KOPT-K1 (cell line): ENCODE data around the gene PLCD3.

Source experiments
- H3K27ac ChIP-seq: fragments of 200-600 bp; sonication (generic); 2 replicates; pipeline ENCODE4 v1.5.1; 2016; ENCODE audit warnings: antibody characterized with exemption, mild to moderate bottlenecking, low read depth, low read length; ENCODE audit not compliant: poor library complexity, severe bottlenecking
- H3K36me3 ChIP-seq: fragments of 200-600 bp; sonication (generic); 2 replicates; pipeline ENCODE4 v1.5.1; 2017; ENCODE audit warnings: antibody characterized with exemption, mild to moderate bottlenecking, low read length, moderate library complexity; ENCODE audit not compliant: insufficient read depth
- H3K9me3 ChIP-seq: fragments of 200-600 bp; sonication (generic); 2 replicates; pipeline ENCODE4 v1.5.1; 2017; ENCODE audit warnings: antibody characterized with exemption, low read length, mild to moderate bottlenecking; ENCODE audit not compliant: insufficient read depth, poor library complexity, severe bottlenecking

The PLCD3 gene

DNA sequence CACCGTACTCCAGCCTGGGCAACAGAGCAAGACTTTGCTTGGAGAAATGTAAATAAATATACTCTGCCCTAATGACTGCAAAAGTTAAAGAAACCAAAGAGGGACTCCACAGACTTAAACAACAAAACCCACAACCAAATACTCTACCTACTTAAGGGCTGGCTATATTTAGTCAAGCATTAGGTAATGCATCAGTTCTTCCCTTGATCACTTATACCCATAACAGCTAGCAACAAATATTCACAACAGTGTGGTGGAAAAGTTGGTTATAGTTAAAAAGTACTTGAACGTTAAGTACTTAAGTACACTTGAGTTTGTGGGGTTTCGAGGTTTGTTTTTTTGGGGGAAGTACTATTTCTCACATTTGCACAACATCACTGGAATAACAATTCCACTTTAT, 23.9 kb upstream of the PLCD3 start:
- Histone ChIP-seq H3K36me3 (peaks cover 9% of the 10 kb centered on the region; the same call in 1 of the 2 replicates), H3K27ac (no peak overlapping the region), H3K9me3 (no peaks in the 10 kb centered on the region)

DNA sequence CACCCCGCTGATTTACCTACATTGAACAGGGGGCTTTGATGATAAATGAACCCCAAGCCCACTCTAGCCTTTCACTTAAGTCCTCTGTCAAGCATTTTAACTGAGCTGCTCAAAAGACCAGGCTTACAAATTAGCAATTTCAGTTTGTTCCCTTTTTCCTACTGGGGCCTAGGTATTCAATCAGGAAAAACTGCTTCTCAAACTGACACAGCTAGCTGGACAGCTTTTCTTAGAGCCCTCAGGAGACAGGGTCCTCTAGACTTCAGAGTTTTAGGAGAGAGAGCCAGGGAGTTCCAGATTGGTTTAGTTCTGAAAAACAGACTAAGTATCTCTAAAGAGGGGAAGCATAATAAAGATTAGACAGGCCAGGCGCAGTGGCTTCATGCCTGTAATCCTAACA, 23.2 kb upstream of the PLCD3 start:
- Histone ChIP-seq H3K27ac (no peak overlapping the region), H3K9me3 (no peaks in the 10 kb centered on the region), H3K36me3 (peaks cover 11% of the 10 kb centered on the region; the same call in 1 of the 2 replicates)

DNA sequence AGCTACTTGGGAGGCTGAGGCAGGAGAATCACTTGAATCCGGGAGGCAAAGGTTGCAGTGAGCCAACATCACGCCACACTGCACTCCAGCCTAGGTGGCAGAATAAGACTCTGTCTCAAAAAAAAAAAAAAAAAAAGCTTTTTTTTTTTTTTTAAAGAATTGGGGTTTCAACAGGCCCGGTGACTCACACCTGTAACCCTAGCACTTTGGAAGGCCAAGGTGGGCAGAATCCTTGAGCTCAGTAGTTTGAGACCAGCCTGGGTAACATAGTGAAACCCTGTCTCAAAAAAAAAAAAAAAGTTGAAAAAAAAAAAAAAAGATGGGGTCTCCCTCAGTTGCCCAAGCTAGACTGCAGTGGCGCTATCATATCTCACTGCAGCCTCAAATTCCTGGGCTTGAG, 22.7 kb upstream of the PLCD3 start:
- Histone ChIP-seq H3K27ac (no peak overlapping the region), H3K9me3 (no peaks in the 10 kb centered on the region), H3K36me3 (peaks cover 11% of the 10 kb centered on the region; the same call in 1 of the 2 replicates)

DNA sequence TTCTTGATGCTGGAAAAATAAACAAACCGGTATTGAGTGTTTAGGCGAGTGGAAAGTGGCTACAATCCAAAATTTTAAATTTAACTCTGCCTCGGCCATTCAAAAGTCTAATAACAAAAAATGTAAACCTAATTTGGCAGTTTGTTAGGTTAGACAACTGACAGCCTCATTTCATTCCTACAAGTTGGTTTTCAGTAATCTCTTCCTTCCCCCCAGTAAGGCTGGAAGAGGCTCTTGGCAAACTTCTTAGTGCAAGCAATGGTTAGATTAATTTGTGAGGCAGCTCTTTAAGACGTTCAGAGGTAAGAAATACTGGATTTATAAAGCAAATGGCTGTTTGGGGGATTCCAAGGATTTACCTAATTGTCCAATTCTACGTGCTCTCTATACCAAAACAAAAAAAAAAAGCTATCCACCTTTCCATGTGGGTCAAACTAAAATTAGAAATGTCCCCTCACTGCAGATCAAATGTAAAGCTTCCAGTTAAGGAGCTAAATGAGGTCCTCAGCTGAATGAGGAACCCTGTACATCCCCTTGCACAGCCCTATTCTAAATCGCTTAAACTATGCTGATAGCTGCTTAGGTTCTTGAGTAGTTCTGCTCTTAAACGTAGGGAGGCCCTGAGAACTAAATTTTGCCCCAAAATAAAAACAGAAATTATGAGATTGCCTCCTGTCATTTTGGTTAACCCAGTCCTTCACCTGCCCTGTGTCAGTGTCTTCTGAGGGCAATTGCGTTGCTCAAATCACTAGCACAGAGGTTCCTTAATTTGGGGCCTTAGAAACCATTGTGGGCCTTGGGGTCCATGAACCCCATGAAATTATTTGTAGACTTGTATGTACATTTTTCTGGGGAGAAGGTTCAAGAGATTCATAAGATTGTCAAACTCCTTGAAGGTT, 18.8 kb upstream of the PLCD3 start:
- Histone ChIP-seq H3K9me3 (no peaks in the 10 kb centered on the region), H3K27ac (no peak overlapping the region), H3K36me3 (peaks cover 6% of the 10 kb centered on the region; the same call in 1 of the 2 replicates)

DNA sequence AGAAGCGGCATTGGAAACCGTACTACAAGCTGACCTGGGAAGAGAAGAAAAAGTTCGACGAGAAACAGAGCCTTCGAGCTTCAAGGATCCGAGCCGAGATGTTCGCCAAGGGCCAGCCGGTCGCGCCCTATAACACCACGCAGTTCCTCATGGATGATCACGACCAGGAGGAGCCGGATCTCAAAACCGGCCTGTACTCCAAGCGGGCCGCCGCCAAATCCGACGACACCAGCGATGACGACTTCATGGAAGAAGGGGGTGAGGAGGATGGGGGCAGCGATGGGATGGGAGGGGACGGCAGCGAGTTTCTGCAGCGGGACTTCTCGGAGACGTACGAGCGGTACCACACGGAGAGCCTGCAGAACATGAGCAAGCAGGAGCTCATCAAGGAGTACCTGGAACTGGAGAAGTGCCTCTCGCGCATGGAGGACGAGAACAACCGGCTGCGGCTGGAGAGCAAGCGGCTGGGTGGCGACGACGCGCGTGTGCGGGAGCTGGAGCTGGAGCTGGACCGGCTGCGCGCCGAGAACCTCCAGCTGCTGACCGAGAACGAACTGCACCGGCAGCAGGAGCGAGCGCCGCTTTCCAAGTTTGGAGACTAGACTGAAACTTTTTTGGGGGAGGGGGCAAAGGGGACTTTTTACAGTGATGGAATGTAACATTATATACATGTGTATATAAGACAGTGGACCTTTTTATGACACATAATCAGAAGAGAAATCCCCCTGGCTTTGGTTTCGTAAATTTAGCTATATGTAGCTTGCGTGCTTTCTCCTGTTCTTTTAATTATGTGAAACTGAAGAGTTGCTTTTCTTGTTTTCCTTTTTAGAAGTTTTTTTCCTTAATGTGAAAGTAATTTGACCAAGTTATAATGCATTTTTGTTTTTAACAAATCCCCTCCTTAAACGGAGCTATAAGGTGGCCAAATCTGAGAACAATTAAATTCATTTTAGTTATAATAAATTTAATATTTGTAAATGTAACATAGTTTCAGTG, 17.7 kb upstream of the PLCD3 start:
- Histone ChIP-seq H3K27ac (peak overlapping the region; percentile 67), H3K9me3 (no peaks in the 10 kb centered on the region), H3K36me3 (peaks cover 6% of the 10 kb centered on the region; the same call in 1 of the 2 replicates)

DNA sequence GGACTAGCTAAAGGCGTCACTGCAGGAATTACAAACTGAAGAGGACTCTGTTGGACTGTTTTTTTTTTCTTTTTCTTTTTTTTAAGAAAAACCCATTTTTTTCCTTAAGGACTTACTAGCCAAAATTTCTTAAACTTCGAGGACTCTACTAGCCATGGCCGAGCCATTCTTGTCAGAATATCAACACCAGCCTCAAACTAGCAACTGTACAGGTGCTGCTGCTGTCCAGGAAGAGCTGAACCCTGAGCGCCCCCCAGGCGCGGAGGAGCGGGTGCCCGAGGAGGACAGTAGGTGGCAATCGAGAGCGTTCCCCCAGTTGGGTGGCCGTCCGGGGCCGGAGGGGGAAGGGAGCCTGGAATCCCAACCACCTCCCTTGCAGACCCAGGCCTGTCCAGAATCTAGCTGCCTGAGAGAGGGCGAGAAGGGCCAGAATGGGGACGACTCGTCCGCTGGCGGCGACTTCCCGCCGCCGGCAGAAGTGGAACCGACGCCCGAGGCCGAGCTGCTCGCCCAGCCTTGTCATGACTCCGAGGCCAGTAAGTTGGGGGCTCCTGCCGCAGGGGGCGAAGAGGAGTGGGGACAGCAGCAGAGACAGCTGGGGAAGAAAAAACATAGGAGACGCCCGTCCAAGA, 16.8 kb upstream of the PLCD3 start:
- Histone ChIP-seq H3K36me3 (peaks cover 6% of the 10 kb centered on the region; the same call in 1 of the 2 replicates), H3K9me3 (no peaks in the 10 kb centered on the region), H3K27ac (peak overlapping the region; percentile 67)

DNA sequence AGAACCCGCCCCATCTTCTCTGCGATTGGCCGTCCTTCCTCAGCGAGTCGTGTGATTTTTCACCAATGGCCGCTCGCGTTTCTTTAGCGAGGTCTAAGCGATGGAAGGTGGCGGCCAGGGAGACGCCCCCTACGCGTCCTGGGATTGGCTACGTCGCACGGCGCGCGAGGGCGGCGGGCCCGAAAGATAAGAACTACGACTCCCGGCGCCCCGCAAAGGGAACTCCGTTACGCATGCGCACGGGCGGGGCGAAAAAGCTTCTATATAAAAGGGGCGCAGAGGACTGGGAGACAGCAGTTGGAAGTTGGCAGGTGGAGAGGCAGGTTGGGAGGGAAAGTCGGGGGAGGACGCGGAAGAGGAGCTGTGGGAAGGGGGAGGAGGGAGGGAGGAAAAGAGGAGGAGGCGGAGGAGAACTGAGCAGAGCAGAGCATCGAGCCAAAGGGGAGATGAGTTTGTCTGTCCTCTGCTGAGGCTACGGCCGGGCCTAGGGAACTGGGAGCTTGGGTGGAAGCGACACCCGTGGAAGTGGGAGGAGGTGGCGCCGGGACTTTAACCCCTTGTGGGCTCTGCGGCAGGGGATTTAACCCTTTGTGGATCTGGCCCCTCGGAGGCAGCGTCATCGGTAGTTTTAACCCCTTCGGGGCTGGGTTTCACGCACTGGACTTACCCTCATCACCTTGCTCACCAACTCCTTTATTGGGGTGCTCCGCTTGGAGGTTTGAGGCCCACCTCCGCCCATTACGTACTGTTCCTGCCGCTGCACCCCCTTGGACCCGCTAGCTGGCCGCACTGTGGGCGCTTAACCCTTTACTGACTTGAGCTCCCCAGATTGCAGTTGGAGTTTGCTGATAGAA, 16.1 kb upstream of the PLCD3 start, which contains the start of gene HEXIM1:
HEXIM1 (plus strand) TSS at position 293 of the 854 bp plus-strand sequence. CDS start 716 bp downstream, outside the sequence.
- no peaks in the 10 kb centered on the region for H3K9me3 ChIP-seq
- peaks cover 6% of the 10 kb centered on the region; the same call in 1 of the 2 replicates for H3K36me3 ChIP-seq
- H3K27ac ChIP-seq: peak within 1 kb of the TSS; percentile 85

DNA sequence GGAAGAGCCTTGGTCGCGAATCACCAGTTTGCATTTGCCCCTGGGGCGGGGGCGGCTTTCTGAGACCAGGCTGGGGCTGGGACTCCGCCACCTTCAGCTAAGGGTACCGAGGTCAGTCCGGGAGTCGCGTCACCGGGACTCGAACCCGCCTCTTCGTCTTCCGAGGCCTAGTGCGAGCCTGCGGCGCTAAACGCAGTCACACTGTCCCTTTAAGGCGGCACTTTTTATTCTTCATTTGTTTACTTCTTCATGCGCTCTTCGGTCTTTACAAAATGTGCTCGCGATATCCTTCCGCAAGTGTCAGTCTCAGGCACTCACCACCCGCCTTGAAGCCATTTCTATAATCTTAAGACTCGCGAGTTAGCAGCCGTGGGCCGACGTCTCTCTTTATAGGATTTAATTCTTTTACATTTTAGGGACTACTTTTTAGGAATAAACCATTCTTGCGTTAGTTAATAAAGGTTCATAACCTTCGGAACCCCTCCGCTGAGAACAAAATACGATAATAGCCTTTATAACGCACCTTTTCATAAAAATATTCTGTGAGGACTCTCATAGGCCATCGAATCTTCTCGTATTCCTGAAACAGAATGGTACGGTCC, 15.4 kb upstream of the PLCD3 start:
- H3K27ac ChIP-seq: peak overlapping the region; percentile 85
- H3K9me3 ChIP-seq: no peaks in the 10 kb centered on the region
- H3K36me3 ChIP-seq: peaks cover 6% of the 10 kb centered on the region; the same call in 1 of the 2 replicates

DNA sequence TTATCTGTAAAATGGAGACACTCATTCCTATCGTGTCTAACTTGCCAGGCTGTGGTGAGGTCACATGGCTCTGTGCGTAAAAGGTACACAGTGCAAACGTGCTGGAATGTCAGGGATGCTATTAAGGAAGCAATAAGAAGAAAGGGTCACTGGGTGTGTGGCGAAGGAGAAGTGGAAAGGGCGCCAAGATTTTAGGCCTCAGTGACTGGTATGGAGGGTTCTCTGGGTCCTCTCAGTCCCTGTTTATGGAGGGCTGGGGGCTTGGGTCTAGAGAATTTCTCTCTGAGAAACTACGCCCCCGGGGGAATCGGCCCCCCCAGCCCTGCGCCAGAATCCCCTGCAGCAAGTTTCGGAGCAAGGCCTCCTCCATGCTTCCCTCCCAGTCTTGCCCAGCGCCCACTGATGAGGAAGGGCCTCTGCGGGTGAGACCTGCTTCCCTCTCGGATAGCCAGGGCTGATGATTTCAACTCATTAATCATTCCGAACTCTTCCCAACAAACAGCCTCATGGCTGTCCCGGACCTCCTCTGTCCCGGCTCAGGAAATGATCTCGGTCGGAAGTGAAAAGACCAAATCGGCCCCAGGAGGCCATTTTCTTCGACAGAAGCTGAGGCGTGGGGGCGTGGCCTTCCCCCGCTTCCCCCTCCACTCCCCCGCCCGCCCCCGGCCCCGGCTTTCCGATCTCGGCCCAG, 14.7 kb upstream of the PLCD3 start:
- peaks cover 6% of the 10 kb centered on the region; the same call in 1 of the 2 replicates for H3K36me3 ChIP-seq
- H3K9me3 ChIP-seq: no peaks in the 10 kb centered on the region
- H3K27ac ChIP-seq: peak overlapping the region; percentile 85

DNA sequence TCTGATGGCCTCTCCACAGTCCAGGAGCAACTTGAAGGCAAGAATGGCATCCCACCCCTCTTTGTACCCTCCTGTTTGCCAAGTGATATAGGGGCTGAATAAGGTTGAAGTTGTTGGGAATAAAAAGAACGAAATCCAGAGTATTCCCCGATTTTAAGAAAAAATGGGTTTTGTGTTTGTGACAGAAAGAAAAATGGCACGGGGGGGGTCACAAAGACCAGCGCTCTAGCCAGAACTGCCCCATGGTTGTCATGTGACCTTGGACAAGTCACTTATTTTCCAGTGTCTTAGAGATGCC, 14.2 kb upstream of the PLCD3 start:
- Histone ChIP-seq H3K27ac (peak overlapping the region; percentile 85), H3K9me3 (no peaks in the 10 kb centered on the region)

DNA sequence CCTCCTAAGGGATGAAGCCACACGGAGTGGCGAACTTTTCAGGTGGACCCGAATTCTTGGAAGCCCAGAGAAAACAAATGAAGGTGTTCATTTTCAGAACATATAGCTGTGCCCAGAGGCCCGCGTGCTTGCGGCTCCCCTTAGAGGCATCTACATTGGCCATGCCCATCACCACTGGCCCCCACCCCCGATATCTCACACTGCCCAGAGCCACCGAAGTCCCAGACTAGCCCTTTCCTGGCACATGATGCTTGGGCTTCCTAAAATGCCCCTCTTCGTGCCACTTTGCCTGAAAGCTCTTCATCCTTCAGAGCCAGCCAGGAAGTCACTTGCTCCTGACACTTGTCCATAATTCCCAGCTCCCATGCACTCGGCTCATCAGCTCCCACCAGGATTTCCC, 13.9 kb upstream of the PLCD3 start:
- Histone ChIP-seq H3K9me3 (no peaks in the 10 kb centered on the region), H3K27ac (peak overlapping the region; percentile 85), H3K36me3 (peaks cover 1% of the 10 kb centered on the region; the same call in 1 of the 2 replicates)

More for the DNA sequence above, 14.2 kb upstream of the PLCD3 start:
- H3K36me3 ChIP-seq: peaks cover 5% of the 10 kb centered on the region; the same call in 1 of the 2 replicates

DNA sequence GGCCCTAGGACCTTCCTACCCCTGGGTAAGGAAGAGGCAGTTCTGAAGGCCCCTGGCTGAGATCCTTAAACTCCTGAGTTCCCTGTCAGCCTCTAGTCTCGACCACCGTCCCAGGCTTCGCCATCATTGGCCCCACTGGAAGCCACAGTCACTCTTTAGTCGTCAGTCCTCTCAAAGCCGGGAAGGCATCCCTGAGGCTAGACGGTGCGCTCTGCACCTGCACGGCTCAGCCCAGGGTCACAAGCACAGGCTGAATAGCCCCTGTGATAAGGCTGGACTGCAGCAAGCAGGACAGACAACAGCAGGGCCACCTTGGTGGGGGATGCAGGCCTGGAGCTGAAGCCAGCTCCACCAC, 12.7 kb upstream of the PLCD3 start:
- H3K27ac ChIP-seq: no peak overlapping the region

More for the DNA sequence above, 12.7 kb upstream of the PLCD3 start:
- Histone ChIP-seq H3K9me3 (no peaks in the 10 kb centered on the region), H3K36me3 (no peaks in the 10 kb centered on the region)
